ENCODE data around the gene AP3M1. TPM values are rescaled to one million over a fixed set of nuclear protein-coding genes. Genes with fewer than 3 reads are reported as not detected.
A peak's percentile ranks its signal among the peaks of the same experiment; 100 is the strongest.

The AP3M1 gene
- total RNA-seq, 1 donor from 2014 or later = 58.3 TPM

GRCh38 chr10:74123081-74123480, 27.5 kb downstream of the AP3M1 start:
- no peaks in the 10 kb centered on the region for H3K9me3 ChIP-seq (ENCODE audit: low read depth)
- no peak for DNase-seq (ENCODE audit: low spot score)
- H3K9ac ChIP-seq = no peak overlapping the region
- H3F3A ChIP-seq (ENCODE audit: low read depth) = peaks cover 22% of the 10 kb centered on the region
- no peak overlapping the region for H3K4me3 ChIP-seq
- no peak overlapping the region for H3K4me2 ChIP-seq
- TF ChIP-seq EZH2 (IDR thresholded peaks at IDR 0.05) (no peak), EZH2phosphoT487 (IDR thresholded peaks at IDR 0.05) (no peak), CTCF (IDR thresholded peaks at IDR 0.05) (no peak)
- H3K36me3 ChIP-seq = peaks cover 18% of the 10 kb centered on the region
- H3K27ac ChIP-seq = peak overlapping the region; percentile 71
- peaks cover 22% of the 10 kb centered on the region for H3K36me3 Mint-ChIP-seq
- no peaks in the 10 kb centered on the region for H3K27me3 ChIP-seq
- H3K9me3 Mint-ChIP-seq = no peaks in the 10 kb centered on the region
- no peaks in the 10 kb centered on the region for H3K4me1 Mint-ChIP-seq
- H4K20me1 ChIP-seq (ENCODE audit: low read depth) = no peaks in the 10 kb centered on the region
- H3K4me3 Mint-ChIP-seq = no peak overlapping the region
- H2AFZ ChIP-seq (replicated peaks) = no peak overlapping the region
- H3K79me2 ChIP-seq (ENCODE audit: low read depth) = no peaks in the 10 kb centered on the region
- H3K27ac Mint-ChIP-seq = no peak overlapping the region
- H3K4me1 ChIP-seq = no peaks in the 10 kb centered on the region
- H3K27me3 Mint-ChIP-seq (ENCODE audit: insufficient read depth, low read depth) = no peaks in the 10 kb centered on the region

GRCh38 chr10:74122060-74122459, 28.6 kb downstream of the AP3M1 start:
- H3K9ac ChIP-seq = no peak overlapping the region
- peaks cover 18% of the 10 kb centered on the region for H3K36me3 ChIP-seq
- no peaks in the 10 kb centered on the region for H3K4me1 ChIP-seq
- H2AFZ ChIP-seq (replicated peaks) = no peak overlapping the region
- no peaks in the 10 kb centered on the region for H4K20me1 ChIP-seq (ENCODE audit: low read depth)
- H3K27ac ChIP-seq = peak overlapping the region; percentile 65
- H3K4me2 ChIP-seq = no peak overlapping the region
- TF ChIP-seq EZH2 (IDR thresholded peaks at IDR 0.05) = no peak
- no peak for TF ChIP-seq CTCF (IDR thresholded peaks at IDR 0.05)
- H3K4me1 Mint-ChIP-seq = no peaks in the 10 kb centered on the region
- H3K9me3 ChIP-seq (ENCODE audit: low read depth) = no peaks in the 10 kb centered on the region
- H3K4me3 ChIP-seq = no peak overlapping the region
- H3K27me3 ChIP-seq = no peaks in the 10 kb centered on the region
- no peaks in the 10 kb centered on the region for H3K79me2 ChIP-seq (ENCODE audit: low read depth)
- H3K9me3 Mint-ChIP-seq = no peaks in the 10 kb centered on the region
- H3K27me3 Mint-ChIP-seq (ENCODE audit: insufficient read depth, low read depth) = no peaks in the 10 kb centered on the region
- H3K36me3 Mint-ChIP-seq = peaks cover 25% of the 10 kb centered on the region
- no peak overlapping the region for H3K4me3 Mint-ChIP-seq
- H3K27ac Mint-ChIP-seq = no peak overlapping the region
- DNase-seq (ENCODE audit: low spot score) = no peak
- peaks cover 22% of the 10 kb centered on the region for H3F3A ChIP-seq (ENCODE audit: low read depth)

GRCh38 chr10:74121368-74121767, 29.3 kb downstream of the AP3M1 start:
- Histone ChIP-seq H3K27me3 (no peaks in the 10 kb centered on the region), H3K9me3 (ENCODE audit: low read depth) (no peaks in the 10 kb centered on the region), H4K20me1 (ENCODE audit: low read depth) (no peaks in the 10 kb centered on the region), H3K4me2 (no peak overlapping the region), H3K27ac (peak overlapping the region; percentile 4), H3K9ac (no peak overlapping the region), H3K4me1 (no peaks in the 10 kb centered on the region), H3K4me3 (no peak overlapping the region), H3K79me2 (ENCODE audit: low read depth) (no peaks in the 10 kb centered on the region), H3F3A (ENCODE audit: low read depth) (peaks cover 25% of the 10 kb centered on the region), H2AFZ (replicated peaks) (no peak overlapping the region), H3K36me3 (peaks cover 18% of the 10 kb centered on the region)
- TF ChIP-seq EZH2phosphoT487 (IDR thresholded peaks at IDR 0.05) (no peak), EZH2 (IDR thresholded peaks at IDR 0.05) (no peak), CTCF (IDR thresholded peaks at IDR 0.05) (no peak)
- Mint-ChIP-seq H3K27ac (no peak overlapping the region), H3K27me3 (ENCODE audit: insufficient read depth, low read depth) (no peaks in the 10 kb centered on the region), H3K4me1 (no peaks in the 10 kb centered on the region), H3K9me3 (no peaks in the 10 kb centered on the region), H3K36me3 (peaks cover 29% of the 10 kb centered on the region), H3K4me3 (no peak overlapping the region)
- DNase-seq (ENCODE audit: low spot score) = no peak

Measured in neural progenitor cell (in vitro differentiated cells).